ENCODE results near the gene ESRP2.
A peak's percentile ranks its signal among the peaks of the same experiment; 100 is the strongest.

The ESRP2 gene

DNA sequence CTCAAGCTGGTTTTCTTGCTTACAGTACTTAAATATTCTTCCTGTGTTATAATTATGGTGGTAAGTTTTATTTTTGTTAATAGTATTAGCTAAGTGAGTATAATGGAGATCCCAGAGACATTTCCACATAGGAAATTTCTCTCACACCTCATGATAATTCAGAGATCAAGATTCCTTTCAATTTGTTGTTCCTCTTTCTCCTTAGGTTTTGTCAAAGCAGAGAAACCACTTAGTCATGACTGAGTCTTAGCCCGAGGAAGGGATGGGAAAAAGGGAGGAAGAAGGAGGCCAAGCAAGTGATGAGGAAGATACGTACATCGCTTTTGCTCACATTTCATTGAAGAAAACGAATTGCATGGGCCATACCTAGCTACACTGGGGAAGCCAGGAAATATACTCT lies 18.4 kb downstream of the ESRP2 start:
- no peak for DNase-seq (ENCODE audit: low spot score)

DNA sequence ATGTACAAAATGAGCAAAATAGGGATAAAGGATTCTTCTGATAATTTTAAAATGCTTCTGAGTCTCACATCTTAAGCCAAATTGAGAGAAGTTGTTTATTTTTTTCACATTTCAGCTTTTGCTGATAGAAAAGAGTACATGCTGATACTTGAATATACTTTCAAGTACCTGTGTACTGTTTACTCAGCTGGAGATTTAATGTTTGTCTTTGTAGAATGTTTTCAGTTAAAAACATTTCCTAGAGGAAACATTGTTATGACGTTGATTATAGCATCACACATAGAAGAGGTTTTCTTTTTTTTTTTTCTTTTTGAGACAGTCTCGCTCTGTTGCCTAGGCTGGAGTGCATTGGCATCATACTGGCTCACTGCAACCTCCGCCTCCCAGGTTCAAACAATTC lies 19.7 kb downstream of the ESRP2 start:
- DNase-seq (ENCODE audit: low spot score), result no peak

DNA sequence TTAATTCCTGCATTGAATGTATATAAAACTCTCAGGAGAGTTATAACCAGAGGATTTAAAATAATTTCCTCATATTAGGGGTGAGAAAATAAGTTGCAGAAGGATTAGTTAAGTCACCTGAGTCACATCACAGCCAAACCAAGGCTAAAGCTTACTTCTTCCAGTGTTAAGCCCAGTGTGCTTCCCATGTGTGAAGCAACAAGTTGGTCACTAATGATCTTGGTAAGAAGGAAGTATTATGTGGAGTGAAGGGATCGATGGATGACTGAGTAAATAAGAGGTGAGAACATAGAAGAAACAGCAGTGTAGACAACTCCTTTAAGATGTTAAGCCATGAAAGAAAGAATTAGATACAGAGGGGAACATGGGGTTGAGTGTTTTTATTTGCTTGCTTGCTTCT lies 20.6 kb downstream of the ESRP2 start:
- DNase-seq (ENCODE audit: low spot score), result no peak

DNA sequence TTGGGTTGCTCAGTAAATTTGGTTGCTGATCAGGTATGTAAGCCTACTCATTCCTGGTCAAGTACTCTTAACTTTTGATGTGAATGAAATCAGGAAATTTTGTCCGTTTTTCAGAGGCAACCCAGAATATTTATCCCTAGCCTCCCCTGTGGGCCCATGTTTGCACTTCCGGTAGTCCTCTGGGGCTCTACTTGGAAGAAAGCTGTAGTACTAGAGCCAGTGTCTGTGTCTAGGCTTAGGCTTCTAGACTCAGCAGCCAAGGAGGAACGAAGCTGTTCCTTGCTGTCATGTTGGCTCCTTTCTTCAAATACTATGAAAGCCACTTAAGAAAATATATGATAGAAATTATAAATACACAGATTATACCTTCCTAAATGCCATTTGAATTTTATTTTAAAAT lies 21.2 kb downstream of the ESRP2 start:
- DNase-seq (ENCODE audit: low spot score), result no peak

DNA sequence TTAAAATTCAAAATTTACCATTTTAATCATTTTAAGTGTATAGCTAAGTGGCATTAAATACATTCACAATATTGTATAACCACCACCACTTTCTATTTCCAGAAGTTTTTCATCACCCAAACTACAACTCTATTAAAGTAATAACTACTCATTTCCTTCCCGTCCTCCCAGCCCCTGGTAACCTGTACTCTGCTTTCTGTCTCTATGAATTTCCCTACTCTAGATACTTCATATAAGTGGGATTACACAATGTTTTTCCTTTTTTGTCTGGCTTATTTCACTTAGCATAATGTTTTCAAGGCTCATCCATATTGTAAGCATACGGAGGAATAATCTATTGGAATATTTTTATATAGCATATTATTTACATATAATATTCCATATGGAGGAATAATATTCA lies 29.7 kb downstream of the ESRP2 start:
- no peak for DNase-seq (ENCODE audit: low spot score)

DNA sequence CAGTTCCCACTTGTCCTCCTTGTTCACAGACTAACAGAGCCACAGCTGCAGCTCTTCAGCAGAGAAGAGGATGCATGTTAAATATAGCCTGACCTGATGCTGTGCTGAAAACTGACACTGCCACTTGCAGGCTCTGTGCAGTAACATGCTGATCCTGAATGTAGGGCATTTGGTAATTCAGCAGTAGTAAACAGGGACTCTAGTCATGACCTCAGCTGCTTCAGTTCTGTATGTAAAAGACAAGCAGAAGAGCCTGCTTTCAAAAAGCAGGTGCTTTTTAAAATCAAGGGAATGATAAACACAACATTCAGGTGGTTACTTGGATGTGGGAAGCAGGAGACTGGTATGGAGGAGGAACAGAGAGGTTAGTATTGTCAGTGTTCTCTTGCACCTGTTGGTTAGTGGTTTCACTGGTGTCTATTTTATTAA lies 33.8 kb downstream of the ESRP2 start:
- DNase-seq (ENCODE audit: low spot score), result no peak

DNA sequence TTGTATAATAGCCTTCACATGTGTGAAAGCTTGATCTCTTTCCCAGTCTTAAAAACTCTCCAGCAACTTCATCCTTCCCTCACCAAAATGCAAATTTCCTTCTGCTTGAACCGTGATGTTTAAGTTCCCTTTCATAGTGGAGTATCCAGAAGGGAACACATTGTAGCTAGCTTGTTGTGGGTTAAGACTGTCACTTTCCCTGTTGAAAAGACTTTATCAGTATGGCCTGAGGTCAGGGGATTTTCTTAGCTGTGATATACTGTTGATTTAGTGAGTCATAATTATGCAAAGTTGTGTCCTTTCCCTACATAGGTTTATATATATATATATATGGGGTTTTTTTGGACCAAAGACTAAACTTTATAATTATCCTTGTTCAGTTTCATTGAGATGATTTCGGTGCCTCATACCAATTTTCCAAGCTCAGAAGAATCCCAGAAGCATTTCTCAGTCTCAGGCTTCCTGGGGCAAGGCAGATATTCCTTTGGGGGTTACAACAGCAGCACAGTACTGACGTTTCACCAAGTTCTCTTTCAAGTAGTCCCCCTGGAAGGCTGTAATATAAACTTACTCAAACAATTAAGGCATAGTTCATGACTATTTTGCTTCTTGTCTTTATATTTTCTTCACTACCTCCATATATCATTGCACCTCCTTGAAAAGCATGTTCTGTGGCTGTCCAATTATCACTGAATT lies 35.7 kb downstream of the ESRP2 start:
- DNase-seq (ENCODE audit: low spot score), result no peak

DNA sequence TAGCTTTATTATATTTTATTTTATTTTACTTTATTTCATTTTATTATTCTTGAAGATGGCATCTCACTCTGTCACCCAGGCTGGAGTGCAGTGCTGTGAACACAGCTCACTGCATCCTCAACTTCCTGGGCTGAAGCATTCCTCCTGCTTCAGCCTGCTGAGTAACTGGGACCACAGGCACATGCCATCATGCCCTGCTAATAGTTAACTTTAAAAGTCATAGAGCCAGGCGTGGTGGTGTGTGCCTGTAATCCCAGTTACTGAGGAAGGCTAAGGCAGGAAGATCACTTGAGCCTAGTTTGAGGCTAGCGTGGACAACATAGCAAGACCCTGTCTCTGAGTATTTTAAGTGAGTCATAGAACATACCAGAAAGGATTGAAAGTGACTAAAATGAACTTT lies 38.7 kb downstream of the ESRP2 start:
- no peak for DNase-seq (ENCODE audit: low spot score)

DNA sequence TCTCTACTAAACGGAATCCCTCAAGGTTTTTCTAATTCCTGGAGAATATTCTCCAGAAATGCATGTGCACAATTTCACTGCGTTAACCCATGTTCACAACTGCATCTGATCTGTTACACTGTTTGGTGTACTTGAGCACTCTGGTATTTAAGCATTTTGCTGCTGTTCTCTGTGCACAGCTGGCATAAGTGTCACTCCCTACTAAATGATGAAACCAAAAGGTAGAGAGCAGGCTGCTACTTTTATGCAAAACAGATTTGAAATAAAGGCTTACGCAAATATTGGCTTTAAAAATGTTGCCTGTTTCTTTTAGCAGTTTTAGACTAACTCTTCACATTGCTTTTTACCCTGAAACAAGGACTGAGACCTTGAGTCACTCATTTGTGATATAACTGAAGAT lies 41.7 kb downstream of the ESRP2 start:
- DNase-seq (ENCODE audit: low spot score), result no peak

DNA sequence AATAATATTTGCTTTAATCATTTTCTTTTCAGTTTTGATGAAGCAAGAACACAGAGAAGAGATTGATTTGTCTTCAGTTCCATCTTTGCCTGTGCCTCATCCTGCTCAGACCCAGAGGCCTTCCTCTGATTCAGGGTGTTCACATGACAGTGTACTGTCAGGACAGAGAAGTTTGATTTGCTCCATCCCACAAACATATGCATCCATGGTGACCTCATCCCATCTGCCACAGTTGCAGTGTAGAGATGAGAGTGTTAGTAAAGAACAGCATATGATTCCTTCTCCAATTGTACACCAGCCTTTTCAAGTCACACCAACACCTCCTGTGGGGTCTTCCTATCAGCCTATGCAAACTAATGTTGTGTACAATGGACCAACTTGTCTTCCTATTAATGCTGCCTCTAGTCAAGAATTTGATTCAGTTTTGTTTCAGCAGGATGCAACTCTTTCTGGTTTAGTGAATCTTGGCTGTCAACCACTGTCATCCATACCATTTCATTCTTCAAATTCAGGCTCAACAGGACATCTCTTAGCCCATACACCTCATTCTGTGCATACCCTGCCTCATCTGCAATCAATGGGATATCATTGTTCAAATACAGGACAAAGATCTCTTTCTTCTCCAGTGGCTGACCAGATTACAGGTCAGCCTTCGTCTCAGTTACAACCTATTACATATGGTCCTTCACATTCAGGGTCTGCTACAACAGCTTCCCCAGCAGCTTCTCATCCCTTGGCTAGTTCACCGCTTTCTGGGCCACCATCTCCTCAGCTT lies 45.0 kb downstream of the ESRP2 start:
- DNase-seq (ENCODE audit: low spot score), result no peak

DNA sequence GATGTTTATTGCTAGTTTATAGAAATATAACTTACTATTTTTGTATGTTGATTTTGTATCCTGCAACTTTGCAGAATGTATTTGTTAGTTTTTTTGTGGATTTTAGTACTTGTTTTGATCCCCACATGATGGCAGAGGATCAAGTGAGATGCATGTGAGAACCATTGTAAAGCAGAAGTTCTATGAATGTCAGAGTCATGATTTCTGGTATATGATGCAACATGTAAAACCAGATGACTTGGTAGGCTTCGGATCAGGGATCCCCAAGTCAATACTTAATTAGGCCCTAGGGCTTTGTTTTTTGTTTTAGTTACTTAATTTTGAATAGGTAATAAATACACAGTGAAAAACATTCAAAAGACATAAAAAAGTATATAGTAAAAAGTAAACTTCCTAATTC lies 45.8 kb downstream of the ESRP2 start:
- DNase-seq (ENCODE audit: low spot score), result no peak

DNA sequence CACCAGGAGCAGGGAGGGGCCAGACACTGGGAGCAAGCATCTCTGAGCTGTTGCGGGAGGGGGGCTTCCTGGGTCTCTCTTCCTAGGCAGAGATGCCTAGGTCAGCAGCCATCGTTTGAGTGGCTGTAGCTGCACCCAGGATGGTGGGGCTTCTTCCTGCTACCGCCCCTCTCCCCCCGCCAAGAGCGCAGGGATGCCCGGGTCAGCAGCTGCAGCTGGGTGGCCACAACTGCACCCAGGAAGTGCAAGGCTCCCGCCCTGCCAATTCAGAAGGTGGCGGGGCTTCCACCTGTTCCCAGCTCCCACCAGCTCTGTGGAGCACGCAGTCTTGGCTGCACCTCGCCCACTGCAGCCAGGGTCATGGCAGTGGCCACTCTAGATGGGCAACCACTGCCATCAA lies 47.8 kb downstream of the ESRP2 start:
- DNase-seq (ENCODE audit: low spot score), result no peak

DNA sequence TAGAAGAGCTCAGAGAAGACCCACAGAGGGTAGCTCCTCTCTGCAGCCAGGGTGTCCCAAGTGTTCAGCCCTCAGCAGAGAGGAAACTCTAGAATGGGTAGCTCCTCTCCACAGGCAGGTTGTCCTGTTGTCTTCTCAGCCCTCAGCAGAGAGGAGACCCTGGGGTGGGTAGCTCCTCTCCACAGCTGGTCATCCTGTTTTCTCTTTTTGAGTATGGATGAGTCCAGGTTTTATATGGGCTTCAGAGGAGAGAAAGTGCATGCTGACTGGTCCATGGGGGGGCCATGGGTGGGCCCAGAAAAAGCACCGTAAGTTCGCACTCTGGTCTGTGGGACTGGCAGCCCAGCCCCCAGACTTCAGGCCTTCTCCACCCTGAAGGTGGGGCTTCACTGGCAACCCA lies 48.4 kb downstream of the ESRP2 start:
- no peak for DNase-seq (ENCODE audit: low spot score)

DNA sequence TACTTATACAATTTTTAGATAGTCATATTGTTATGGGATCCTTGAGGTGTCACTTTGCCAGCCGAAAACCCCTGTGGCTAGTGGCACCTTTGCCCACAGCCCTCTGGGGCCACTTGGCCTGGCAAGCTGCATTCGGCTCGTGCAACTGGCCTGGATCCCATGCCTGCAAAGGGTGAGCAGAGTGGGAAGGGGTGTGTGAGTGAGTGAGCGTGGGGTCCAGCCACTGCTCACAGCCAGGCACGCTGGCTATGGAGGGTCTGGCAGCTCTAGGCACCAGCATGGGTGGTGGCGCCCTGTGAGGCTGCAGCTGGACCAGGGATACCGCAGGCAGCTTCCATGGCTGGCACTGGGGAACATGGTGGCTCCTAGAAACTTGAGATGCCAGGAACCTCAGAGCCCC lies 49.0 kb downstream of the ESRP2 start:
- DNase-seq (ENCODE audit: low spot score), result no peak

DNA sequence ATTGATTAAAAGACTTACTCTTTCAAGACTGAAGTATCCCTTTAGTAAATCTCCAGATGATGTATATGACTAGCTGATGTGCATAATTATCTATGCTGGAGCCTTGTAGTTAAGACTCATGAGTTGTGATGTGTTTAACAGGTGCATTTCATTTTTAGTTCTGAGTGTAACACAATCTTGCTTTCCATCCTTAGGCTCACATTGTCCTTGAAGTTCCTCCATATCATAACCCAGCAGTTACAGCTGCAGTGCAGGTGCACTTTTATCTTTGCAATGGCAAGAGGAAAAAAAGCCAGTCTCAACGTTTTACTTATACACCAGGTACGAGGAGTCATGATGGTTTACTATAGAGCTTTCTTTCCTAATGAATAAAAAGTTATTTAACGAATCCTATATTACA lies 52.9 kb downstream of the ESRP2 start:
- no peak for DNase-seq (ENCODE audit: low spot score)

DNA sequence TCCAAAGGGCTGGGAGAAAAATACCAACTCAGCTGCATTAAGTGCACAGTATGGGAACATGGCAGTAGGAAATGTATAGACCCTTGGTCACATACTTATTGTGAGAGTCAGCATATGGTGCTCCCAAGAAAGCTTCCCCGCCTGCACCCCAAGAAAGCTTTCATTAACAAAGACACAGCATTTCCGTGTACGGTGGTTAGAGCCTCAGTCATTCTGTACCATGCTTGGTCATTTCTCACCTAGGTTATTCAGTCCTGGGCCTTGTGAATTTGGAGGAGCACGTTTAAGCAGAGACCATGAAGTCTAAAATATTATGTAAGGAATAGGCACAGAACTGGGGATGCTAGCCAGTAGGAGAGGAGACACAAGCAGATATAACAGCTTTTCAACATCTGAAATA lies 56.1 kb downstream of the ESRP2 start:
- DNase-seq (ENCODE audit: low spot score), result no peak

DNA sequence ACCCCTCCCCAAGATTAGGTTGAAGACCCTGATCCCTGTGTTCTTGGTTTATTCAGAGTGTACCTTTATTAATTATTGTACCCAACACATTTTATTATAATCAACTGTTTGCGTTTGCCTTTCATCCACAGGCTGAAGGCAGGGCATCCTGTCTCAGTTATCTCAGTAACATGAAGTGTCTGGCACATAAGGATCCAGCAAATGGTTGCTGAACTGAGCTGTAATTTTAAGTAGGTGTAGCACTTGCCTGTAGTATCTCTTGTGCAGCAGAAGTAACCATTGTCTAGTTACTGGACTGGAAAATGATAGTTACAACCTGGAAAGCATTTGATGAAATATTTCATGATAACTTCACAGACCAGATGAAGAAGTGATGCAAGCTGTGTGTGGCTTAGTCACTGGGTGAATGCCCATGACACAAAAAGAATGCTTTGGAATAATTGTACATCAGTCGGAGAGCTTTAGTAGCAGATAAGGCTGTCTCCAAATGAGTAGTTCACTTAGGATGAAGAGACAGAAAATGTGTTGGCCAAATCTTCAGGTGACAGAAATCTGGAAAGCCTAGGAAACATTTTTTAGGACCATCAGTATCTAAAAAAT lies 56.6 kb downstream of the ESRP2 start:
- DNase-seq (ENCODE audit: low spot score), result peak; percentile 24
